Measurements from ENCODE around the gene CCL22.
A peak's percentile ranks its signal among the peaks of the same experiment; 100 is the strongest.
"Not testable (repeated sequence)": the region's sequence is repeated elsewhere in the genome, so short reads cannot be mapped to it uniquely, and the experiment has no call there.

The CCL22 gene, protein sequence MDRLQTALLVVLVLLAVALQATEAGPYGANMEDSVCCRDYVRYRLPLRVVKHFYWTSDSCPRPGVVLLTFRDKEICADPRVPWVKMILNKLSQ

DNA sequence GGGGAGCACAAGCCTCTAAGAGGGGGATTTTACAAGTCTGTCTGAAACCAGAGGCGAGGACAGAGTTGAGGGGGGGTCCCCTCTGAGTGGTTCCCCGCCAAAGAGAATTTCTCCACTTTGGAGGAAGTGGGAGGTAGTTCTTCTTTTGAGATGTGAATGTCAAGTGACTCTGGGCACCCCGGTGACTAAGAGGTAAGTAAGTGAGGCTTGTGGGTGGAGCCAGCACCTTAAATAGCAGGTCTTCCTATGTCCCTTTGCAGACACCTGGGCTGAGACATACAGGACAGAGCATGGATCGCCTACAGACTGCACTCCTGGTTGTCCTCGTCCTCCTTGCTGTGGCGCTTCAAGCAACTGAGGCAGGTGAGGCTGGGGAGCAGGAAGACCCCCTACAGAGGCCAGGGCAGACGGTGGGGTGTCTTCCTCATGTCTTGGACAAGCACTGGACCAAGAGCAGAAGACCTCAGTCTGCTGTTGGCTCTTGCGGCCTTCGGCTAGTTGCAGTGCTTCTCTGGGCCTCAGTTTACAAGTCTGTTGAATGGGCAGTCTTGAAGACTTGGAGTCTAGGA is at the start of gene CCL22:
TSS of gene CCL22 (plus strand) at position 257 of the 569 bp plus-strand sequence. CDS start at position 291, 34 bp downstream.
- no peak for DNase-seq
- in situ Hi-C loops (cut with MboI; ENCODE audit: low pct_unique_long_range_greater_than_20kb, low sequenced_read_pairs) = no loop called here

DNA sequence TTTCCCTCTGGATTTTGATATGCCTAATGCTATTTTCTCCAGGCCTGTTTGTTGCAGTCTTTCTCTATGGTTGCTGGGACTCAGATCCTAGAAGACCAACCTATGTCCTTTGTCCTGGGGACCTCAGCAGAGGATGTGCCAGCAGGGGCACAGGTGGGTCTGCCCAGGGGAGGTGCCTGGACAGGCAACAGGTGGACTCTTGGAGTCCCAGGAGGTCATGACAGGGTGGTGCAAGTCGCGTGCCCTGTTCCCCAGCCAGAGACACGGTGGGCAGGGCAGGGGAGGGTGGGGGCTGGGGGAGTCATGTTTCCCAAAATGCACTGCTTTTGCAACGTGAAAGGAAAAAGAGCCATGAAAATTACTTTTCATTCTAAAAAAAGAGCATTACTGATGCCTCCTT is 47.8 kb upstream of the CCL22 start:
- in situ Hi-C loops (cut with MboI; ENCODE audit: low pct_unique_long_range_greater_than_20kb, low sequenced_read_pairs) = no loop called here
- no peak for DNase-seq

DNA sequence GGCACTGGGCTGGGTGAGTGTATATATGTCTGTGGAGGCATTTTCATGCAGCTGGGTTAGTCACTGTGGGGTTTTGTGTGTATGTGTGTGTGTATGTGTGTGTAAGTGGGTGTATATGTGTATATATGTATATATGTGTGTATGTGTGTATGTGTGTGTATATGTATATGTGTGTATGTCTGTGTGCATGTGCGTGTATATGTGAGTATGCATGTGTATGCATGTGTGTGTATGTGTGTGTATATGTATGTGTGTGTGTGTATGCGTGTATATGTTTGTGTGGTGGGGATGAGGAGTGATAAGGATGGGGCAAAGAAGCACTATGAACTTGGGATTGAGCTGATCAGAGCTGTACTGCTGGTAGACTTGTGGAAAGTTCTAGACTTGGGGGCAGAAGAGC is 45.1 kb upstream of the CCL22 start:
- no peak for DNase-seq
- in situ Hi-C loops (cut with MboI; ENCODE audit: low pct_unique_long_range_greater_than_20kb, low sequenced_read_pairs) = no loop called here

DNA sequence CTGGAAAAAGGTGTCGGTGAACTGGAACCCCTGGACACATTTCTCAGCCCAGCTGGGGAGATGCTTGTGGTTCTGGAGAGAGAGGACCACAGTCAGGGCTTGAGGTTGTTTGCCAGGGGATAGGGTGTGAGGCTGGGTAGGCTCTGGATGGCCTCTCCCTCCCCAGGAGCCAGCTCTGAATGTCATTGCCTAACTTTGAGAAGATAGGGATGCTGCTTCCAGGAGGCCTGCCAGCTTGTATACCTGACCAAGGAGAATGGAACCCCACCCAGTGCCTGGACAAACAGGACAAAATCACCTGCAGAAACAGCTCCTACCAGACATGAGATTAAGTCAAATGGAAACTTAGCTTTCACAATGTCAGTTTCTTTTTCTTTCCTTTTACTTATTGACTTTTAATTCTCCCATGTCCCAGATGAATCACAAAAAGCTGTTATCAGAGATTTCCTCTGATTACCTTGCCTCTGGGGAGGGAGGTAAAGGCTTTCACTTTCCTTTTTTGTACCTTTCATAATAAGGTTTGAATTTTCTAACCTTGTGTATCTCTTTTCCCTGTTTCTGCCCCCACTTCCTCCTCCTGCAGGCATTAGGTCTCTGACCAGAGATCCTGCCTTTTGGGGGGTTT is 44.3 kb upstream of the CCL22 start:
- in situ Hi-C loops (cut with MboI; ENCODE audit: low pct_unique_long_range_greater_than_20kb, low sequenced_read_pairs) = no loop called here
- DNase-seq = no peak

DNA sequence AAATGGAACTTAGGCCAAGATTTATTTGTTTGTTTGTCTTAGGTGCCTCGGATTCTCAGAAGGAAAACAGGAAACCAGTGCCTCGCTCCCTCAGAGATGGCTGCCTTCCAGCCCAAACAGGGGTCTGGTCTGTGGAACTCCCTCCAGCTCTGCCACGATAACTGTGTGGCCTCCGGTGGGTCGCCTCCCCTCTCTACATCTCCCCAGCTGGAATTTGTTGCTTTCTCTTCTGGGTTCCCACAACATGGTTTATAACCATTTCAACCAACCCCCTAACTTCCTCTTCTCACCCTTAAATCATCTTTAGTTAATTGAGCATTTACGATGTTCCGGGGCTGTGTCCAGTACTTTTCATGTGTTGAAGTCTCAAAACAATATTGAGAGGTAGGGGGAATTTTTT is 43.2 kb upstream of the CCL22 start:
- in situ Hi-C loops (cut with MboI; ENCODE audit: low pct_unique_long_range_greater_than_20kb, low sequenced_read_pairs) = no loop called here
- no peak for DNase-seq

DNA sequence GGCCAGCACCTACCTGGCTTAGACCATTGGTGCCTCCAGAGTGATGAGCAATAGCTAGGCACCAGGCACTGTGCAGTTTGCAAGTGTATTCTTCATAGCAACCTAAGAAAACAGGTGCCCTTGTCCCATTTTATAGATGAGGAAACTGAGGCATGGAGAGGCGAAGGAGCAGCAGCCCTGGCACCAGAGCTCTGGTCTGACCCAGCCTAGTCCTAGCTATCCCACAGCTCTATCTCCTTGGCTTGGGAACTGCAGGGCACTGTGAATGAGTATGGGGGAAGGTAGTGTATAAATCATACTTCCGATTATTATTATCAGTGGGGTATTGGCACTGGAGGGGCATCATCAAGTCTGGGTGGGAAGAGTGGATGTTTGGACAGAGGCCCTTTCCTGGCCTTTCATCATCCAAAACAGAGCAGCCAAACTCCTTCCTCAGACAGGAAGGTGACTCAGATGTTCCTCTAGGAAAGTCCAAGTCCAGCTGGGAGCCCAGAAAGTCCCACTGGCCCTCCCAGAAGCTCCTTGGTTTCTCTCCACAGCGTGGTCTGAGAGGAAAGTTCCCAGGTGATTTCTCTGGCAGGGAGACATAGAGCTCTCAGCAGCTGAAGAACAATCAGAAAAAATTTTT is 42.1 kb upstream of the CCL22 start:
- in situ Hi-C loops (cut with MboI; ENCODE audit: low pct_unique_long_range_greater_than_20kb, low sequenced_read_pairs) = no loop called here
- DNase-seq = no peak

DNA sequence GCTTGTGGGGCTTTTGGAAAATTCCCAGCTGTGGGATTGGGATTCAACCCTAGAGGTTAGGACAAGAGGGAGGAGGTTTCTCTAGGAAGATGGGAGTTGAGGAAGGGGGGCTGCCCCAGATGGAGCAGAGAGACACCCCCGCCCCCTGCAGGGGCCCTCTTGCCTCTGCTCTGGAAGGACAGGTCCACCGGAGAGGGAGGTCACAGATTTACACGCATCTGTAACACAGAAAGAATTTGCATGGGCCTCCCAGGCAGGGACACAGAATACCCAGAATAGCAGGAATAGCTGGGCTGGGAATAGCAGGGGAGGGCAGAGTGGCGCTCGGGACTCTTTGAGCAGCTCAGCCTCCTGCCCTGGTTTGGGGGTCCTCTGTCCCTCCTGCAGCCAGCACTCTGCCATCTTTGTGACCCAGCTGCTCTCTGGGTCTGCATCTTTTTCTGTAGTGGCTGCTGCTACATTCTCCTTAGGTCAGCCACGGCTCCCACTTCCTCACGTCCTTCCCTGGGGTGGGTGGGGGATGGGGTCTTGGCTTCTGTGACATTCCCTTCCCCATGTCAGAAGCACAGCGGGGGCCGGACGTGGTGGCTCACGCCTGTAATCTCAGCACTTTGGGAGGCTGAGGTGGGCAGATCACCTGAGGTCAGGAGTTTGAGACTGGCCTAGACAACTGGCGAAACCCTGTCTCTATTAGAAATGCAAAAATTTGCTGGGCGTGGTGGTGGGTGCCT is 40.2 kb upstream of the CCL22 start:
- in situ Hi-C loops (cut with MboI; ENCODE audit: low pct_unique_long_range_greater_than_20kb, low sequenced_read_pairs) = no loop called here
- DNase-seq = no peak

DNA sequence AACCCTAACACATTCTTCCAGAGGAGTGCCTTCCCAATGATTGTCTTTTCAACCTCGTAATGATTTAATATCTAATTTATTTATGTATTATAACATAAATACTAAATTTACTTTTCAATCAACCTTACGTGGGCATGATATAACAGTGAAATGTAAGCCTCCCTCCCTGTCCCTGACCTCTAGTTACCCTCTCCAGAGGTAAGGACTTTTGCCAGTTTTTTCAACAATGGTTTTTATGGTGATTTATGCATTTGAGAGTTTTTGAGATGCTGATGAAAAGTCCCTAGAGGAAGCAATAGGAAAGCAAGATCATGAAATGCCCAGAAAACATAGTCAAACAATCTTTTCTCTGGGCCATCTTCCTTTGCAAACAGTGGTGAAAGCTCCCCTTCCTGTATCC is 38.9 kb upstream of the CCL22 start:
- no peak for DNase-seq
- in situ Hi-C loops (cut with MboI; ENCODE audit: low pct_unique_long_range_greater_than_20kb, low sequenced_read_pairs) = no loop called here

DNA sequence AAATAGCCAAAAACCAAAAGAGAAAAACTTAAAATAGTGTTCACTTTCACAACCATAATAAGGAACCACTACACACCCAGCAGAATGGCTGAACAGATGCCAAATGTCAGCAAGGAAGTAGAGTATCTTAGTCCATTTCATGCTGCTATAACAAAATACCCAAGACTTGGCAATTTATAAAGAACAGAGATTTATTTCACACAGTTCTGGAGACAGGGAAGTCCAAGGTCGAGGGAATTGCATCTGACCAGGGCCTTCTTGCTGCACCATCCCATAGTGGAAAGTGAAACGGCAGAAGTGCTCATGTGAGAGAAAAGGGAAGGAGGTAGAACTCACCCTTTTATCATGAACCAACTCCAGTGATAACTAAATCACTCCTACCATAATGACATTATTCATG is 33.8 kb upstream of the CCL22 start:
- no peak for DNase-seq
- in situ Hi-C loops (cut with MboI; ENCODE audit: low pct_unique_long_range_greater_than_20kb, low sequenced_read_pairs) = no loop called here

DNA sequence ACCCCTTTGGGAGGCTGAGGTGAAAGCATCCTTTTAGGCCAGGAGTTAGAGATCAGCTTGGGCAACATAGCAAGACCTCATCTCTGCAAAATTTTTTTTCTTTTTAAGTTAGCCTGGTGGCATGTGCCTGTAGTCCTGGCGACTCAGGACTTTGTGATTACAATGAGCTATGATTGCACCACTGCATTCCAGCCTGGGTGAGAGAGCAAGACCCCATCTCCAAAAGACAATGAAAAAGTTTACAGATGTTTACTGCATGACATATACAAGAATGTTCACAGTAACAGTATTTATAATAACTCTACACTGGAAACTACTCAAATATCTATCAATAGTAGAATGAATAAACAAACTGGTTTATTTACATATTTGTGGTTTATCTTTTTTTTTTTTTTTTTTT is 33.1 kb upstream of the CCL22 start:
- in situ Hi-C loops (cut with MboI; ENCODE audit: low pct_unique_long_range_greater_than_20kb, low sequenced_read_pairs) = no loop called here
- no peak for DNase-seq

DNA sequence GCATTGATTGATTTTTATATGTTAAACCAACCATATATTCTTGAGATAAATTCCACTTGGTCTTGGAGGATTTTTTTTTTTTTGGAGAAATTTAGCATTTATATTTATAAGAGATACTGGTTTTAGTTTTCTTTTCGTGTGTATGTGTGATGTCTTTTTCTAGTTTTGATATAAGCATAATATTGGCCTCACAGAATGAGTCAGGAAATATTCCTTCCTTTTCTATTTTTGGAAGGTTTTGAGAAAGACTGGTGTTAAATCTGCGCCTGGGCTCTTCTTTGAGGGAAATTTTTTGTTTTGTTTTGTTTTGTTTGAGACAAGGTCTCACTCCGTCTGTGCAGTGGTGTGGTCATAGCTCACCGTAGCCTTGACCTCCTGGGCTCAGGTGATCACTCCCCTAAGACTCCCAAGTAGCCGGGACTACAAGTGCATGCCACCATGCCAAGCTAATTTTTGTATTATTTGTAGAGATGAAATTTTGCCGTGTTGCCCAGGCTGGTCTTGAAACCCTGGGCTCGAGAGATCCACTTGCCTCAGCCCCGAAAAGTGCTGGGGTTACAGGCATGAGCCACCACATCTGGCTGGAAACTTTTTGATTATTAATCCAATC is 28.8 kb upstream of the CCL22 start:
- DNase-seq = no peak
- in situ Hi-C loops (cut with MboI; ENCODE audit: low pct_unique_long_range_greater_than_20kb, low sequenced_read_pairs) = no loop called here

DNA sequence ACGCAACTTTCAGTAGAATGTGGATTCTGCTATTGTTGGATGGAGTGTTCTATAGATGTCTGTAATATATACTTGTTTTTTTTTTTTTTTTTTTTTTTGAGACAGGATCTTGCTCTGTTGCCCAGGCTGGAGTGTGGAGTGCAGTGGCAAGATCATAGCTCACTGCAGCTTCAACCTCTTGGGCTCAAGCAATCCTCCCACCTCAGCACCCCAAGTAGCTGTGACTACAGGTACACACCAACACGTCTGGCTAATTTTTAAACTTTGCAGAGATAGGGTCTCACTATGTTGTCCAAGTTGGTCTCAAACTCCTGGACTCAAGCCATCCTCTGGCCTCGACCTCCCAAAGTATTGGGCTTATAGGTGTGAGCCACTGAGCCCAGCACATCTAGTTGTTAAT is 27.2 kb upstream of the CCL22 start:
- in situ Hi-C loops (cut with MboI; ENCODE audit: low pct_unique_long_range_greater_than_20kb, low sequenced_read_pairs) = no loop called here
- DNase-seq = no peak

DNA sequence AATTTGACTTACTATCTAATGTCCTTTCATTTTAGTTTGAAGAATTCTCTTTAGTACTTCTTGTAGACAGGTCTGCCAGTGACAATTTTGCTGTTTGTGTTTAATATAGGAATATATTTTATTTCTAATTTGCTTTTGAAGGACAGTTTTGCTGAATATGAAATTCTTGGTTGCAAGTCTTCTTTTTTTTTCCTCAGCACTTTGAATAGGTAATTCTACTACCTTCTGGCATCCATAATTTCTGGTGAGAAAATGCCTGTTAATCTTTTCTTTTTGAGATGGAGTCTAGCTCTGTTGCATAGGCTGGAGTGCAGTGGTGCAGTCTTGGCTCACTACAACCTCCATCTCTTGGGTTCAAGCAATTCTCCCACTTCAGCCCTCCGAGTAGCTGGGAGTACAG is 25.2 kb upstream of the CCL22 start:
- in situ Hi-C loops (cut with MboI; ENCODE audit: low pct_unique_long_range_greater_than_20kb, low sequenced_read_pairs) = no loop called here
- DNase-seq = no peak

DNA sequence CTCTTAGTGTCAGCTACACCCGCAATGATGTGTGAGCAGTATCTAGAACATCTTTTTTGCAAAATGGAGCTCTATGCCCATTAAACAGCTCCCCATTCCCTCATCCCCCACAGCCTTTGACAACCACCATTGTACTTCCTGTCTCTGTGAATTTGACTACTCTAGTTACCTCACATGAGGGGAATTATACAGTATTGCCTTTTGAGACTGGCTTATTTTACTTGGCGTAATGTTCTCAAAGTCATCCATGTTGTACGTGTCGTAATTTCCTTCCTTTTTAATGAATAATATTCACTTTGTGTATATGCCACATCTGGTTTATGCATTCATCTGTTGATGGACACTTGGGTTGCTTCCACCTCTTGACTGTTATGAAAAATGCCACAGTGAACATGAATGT is 23.2 kb upstream of the CCL22 start:
- in situ Hi-C loops (cut with MboI; ENCODE audit: low pct_unique_long_range_greater_than_20kb, low sequenced_read_pairs) = no loop called here
- no peak for DNase-seq

DNA sequence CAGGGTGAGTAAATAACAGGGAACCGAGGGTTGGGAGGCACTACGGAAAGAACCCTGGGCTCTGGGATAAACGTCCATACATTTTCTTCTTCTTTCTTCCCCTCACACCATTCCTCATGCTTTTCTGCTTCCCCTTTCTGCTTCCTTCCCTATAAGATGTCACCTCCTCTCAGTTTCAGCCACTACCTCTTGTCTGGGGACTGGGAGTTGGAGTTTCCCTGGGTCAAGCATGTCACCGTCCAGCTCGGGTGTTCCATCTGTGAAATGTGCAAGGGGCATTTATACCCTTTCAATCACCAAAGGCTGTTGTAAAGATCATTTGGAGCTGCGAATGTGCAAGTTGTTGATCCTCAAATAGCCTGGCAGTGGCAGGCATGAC is 17.5 kb upstream of the CCL22 start:
- in situ Hi-C loops (cut with MboI; ENCODE audit: low pct_unique_long_range_greater_than_20kb, low sequenced_read_pairs) = no loop called here
- DNase-seq = peak; percentile 25

DNA sequence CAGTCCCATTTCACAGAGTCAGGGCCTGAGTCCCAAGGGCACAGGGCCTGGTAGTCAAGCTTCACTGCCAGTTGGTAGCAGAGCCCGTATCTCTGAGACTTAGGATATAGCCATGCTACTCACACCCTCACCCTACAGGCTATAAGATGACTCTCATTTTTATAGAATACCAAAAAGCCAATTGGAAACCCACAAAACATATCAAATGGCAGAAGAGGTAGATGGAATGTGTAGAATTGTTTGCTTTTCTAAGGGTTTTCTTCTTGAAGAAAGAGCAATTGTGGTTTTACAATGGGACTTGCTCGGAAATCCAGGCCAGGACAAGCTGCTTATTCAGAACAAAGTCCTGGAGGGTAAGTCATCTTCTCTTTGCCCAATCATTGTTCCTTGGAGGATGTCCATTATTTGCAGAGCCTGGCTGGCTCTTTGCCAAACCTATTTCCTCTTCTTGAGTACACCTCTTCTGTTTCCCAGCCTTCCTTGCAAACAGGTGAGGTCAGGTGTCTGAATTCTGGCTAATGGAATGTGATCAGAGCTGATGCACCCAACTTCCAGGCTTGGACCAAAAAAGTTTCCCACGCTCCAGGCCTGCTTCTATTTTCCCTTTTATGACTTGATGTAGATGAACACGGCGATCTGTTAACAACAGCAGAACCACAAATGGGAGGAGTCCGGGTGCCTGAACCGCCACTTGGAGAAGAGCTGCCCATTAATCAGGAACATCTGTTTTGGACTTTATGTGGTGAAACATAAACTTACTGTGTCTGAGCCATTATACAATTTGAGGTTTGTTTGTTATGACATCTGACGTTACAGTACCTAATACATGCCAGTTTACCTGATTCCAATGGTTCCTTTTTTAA is 16.9 kb upstream of the CCL22 start:
- DNase-seq = peak; percentile 34
- in situ Hi-C loops (cut with MboI; ENCODE audit: low pct_unique_long_range_greater_than_20kb, low sequenced_read_pairs) = no loop called here

DNA sequence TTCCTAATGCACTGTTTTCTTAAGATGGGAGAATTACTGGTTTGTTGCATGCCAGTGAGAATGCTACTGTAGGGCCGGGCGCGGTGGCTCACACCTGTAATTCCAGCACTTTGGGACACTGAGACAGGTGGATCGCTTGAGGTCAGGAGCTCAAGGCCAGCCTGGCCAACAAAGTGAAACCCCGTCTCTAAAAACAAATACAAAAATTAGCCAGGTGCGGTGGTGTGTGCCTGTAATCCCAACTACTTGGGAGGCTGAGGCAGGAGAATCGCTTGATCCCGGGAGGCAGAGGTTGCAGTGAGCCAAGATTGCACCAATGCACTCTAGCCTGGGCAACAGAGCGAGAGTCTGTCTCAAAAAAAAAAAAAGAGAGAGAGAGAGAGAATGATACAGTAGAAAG is 16.0 kb upstream of the CCL22 start:
- DNase-seq; in situ Hi-C loops (cut with MboI; ENCODE audit: low pct_unique_long_range_greater_than_20kb, low sequenced_read_pairs): not testable (repeated sequence)

DNA sequence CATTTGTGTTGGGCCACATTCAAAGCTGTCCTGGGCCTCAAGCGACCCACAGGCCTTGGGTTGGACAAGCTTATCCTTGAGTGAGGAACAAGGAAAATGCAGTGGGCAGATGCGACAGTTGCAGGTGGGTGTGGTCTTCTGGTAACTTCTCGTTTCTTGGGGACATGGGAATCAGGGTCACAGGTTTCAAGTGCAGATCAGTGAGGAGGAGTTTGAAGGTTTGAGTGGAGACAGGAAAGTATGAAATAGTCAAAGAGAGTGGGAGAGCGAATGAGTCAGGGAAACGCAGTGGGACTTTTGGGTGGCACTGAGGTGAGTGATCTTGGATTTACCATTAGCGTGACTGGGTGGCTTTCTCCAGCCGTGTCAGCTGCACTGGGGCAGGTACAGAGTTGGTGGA is 15.4 kb upstream of the CCL22 start:
- in situ Hi-C loops (cut with MboI; ENCODE audit: low pct_unique_long_range_greater_than_20kb, low sequenced_read_pairs) = no loop called here
- peak; percentile 47 for DNase-seq

DNA sequence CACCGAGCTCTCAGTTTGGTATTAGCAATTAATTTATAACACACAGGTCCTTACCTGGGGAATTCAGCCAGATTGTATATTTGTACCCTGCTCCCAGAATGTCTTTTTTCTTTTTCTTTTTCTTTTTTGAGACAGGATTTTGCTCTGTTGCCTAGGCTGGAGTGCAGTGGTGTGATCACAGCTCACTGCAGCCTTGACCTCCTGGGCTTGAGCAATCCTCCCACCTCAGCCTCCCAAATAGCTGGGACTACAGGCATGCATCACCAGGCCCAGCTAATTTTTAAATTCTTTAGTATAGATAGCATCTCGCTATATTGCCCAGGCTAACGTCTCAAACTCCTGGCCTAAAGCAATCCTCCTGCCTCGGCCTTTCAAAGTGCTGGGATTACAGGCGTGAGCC is 14.5 kb upstream of the CCL22 start:
- DNase-seq; in situ Hi-C loops (cut with MboI; ENCODE audit: low pct_unique_long_range_greater_than_20kb, low sequenced_read_pairs): not testable (repeated sequence)

All from KBM-7 (cell line).